Ovary (tissue), 3 donors: Measurements from ENCODE around the gene AGBL5.

Source experiments
- CTCF ChIP-seq, 3 donors: fragments of 450-650 bp in 2 of 3; fragments of 200-600 bp in 1 of 3; IDR thresholded peaks; one replicate each; pipeline versions ENCODE4 v1.5.1 to v1.8.0; 2016 to 2022; ENCODE audit warnings: antibody characterized with exemption in 3 of 3, mild to moderate bottlenecking in 1 of 3
- EP300 ChIP-seq: sonication (generic); formaldehyde crosslinking; IDR thresholded peaks from one replicate; pipeline ENCODE4 v1.6.1; 2017; ENCODE audit warnings: antibody characterized with exemption
- POLR2A ChIP-seq: fragments of 450-650 bp; IDR thresholded peaks from one replicate; pipeline ENCODE4 v1.6.1; 2017; ENCODE audit warnings: antibody characterized with exemption, mild to moderate bottlenecking, moderate library complexity
- donor health status: DM: no; HTN: no; CAD: no.

GRCh38 chr2:27082773-27083409, 31.4 kb downstream of the AGBL5 start:
- no peak for TF ChIP-seq EP300
- TF ChIP-seq CTCF (IDR thresholded peaks at IDR 0.05), result no peak
- no peak for TF ChIP-seq POLR2A
